Coronary artery (tissue), 2 donors: ENCODE data around the gene PINK1.
A peak's percentile ranks its signal among the peaks of the same experiment; 100 is the strongest.

ENCODE experiments used
- DNase-seq: peaks from one replicate; pipeline ENCODE4 v3.0.0-alpha.2; 2017; ENCODE audit warnings: low spot score
- H3K27ac ChIP-seq, 2 donors: fragments of 200-600 bp; sonication (generic); one replicate each; pipeline ENCODE4 v1.5.1; 2016 to 2019
- H3K4me3 ChIP-seq: fragments of 200-600 bp; sonication (generic); 2 replicates; pipeline ENCODE4 v1.5.1; 2016; ENCODE audit warnings: mild to moderate bottlenecking, moderate library complexity
- TF ChIP-seq, protein P1 (sequence below): fragments of 200-600 bp; sonication (generic); IDR thresholded peaks from one replicate; pipeline ENCODE4 v1.5.1; 2019; ENCODE audit warnings: antibody characterized with exemption

PINK1 gene

DNA sequence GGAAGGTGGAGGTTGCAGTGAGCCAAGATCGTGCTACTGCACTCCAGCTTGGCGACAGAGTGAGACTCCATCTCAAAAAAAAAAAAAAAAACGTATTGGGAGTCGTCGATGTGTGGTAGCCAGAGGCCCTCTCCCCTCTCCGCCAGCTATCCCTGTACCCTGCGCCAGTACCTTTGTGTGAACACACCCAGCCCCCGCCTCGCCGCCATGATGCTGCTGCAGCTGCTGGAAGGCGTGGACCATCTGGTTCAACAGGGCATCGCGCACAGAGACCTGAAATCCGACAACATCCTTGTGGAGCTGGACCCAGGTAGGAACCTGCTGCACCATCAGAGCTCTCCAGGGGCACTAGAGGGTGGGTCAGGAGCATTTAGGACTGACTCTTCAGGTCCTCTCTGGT is 12.2 kb downstream of the PINK1 start:
- H3K4me3 ChIP-seq = no peak overlapping the region
- DNase-seq = no peak
- TF ChIP-seq, protein P1, sequence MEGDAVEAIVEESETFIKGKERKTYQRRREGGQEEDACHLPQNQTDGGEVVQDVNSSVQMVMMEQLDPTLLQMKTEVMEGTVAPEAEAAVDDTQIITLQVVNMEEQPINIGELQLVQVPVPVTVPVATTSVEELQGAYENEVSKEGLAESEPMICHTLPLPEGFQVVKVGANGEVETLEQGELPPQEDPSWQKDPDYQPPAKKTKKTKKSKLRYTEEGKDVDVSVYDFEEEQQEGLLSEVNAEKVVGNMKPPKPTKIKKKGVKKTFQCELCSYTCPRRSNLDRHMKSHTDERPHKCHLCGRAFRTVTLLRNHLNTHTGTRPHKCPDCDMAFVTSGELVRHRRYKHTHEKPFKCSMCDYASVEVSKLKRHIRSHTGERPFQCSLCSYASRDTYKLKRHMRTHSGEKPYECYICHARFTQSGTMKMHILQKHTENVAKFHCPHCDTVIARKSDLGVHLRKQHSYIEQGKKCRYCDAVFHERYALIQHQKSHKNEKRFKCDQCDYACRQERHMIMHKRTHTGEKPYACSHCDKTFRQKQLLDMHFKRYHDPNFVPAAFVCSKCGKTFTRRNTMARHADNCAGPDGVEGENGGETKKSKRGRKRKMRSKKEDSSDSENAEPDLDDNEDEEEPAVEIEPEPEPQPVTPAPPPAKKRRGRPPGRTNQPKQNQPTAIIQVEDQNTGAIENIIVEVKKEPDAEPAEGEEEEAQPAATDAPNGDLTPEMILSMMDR = no peak
- H3K27ac ChIP-seq = no peak overlapping the region

DNA sequence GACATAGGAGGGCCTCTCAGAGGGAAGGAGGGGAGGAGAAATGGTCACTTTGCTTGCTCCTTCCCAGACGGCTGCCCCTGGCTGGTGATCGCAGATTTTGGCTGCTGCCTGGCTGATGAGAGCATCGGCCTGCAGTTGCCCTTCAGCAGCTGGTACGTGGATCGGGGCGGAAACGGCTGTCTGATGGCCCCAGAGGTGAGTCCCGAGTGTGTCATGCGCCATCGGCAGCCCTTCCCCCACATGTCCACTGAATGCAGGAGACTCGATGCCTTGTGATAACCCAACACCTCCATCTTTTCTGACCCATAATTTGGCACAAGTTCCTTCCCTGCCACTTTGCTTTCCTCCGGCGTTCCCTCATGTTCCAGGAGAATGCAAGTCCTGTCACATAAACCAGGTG is 15.2 kb downstream of the PINK1 start:
- no peak for DNase-seq
- Histone ChIP-seq H3K4me3 (no peak overlapping the region), H3K27ac (no peak overlapping the region)
- TF ChIP-seq, protein P1 = no peak

DNA sequence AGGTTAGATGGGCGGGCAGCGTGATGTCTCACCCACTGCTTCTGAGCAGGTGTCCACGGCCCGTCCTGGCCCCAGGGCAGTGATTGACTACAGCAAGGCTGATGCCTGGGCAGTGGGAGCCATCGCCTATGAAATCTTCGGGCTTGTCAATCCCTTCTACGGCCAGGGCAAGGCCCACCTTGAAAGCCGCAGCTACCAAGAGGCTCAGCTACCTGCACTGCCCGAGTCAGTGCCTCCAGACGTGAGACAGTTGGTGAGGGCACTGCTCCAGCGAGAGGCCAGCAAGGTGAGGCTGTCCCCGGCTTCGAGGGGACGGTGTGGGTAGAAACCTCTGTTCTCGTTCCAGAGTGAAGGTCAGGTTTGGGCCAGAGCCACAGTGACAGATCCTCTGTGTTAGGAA is 15.7 kb downstream of the PINK1 start:
- DNase-seq = no peak
- TF ChIP-seq, protein P1 = no peak
- Histone ChIP-seq H3K4me3 (no peak overlapping the region), H3K27ac (no peak overlapping the region)

DNA sequence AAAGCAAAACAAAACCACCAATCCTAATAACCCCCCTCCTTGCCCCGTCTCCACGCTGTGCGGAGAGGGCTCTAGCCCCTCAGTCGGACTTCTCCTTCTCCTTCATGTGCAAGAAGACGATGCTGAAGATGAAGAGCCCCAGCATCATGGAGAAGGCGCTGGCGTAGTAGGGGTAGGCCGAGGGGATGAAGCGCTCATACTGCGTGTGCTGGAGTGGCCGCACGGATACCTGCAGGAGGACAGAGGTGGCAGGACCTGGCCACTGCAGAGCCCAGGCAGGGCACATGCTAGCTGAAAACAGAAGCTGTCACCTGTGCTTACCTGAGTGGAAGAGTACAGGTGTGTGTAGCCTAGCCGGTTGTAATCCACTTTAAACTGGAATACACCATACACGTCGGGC is 19.0 kb downstream of the PINK1 start:
- no peak overlapping the region for H3K4me3 ChIP-seq
- DNase-seq = no peak
- TF ChIP-seq, protein P1 = no peak
- no peak overlapping the region for H3K27ac ChIP-seq

DNA sequence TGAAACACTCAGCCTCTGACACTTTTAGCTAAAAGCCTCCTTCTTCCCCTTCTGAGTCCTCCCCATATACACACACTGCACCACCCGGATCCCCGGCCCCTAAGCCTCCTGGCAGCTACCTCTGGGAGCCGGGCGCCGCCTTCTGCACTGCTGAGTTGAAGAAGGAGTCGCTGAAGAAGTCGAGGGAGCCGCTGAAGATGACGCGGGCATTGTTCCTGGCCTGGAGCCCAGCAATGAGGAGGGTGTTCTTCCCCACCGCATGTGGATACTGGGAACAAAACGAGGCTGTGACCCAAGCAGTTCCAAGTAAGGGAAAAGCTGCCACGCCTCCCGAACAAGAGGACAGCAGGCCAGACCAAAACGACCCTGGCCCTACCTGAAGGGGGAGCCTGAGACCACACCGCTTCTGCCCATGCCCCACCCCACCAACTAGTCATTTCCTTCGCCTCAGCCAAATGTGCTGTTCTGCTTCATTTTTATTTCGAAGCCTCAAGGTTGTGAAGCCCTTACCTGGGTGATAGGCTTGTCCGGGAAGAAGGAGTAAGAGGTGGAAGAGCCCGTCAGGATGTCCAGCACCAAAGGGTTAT is 20.9 kb downstream of the PINK1 start:
- TF ChIP-seq, protein P1 = no peak
- no peak overlapping the region for H3K4me3 ChIP-seq
- H3K27ac ChIP-seq = peak overlapping the region in 1 of 2 donors; percentile 7
- DNase-seq = no peak

DNA sequence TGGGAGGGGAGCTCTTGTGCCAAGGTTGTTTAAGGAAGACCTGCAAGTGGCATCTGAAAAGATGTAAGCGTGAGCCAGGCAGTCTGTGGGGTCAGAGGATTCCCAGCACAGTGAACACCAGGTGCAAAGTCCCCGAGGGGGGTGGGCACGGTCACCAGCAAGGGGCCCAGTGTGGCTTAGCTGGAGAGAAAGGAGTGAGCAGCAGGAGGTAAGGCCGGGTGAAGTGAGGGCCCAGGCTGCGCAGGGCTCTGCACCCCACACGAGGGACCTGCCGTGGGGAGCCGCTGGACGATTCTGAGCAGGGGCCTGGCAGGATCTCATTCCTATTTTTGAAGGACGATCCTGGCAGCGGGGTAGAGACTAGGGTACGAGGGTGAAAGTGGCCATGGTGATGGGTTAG is 23.8 kb downstream of the PINK1 start:
- Histone ChIP-seq H3K4me3 (no peak overlapping the region), H3K27ac (no peak overlapping the region)
- no peak for DNase-seq
- TF ChIP-seq, protein P1 = no peak

DNA sequence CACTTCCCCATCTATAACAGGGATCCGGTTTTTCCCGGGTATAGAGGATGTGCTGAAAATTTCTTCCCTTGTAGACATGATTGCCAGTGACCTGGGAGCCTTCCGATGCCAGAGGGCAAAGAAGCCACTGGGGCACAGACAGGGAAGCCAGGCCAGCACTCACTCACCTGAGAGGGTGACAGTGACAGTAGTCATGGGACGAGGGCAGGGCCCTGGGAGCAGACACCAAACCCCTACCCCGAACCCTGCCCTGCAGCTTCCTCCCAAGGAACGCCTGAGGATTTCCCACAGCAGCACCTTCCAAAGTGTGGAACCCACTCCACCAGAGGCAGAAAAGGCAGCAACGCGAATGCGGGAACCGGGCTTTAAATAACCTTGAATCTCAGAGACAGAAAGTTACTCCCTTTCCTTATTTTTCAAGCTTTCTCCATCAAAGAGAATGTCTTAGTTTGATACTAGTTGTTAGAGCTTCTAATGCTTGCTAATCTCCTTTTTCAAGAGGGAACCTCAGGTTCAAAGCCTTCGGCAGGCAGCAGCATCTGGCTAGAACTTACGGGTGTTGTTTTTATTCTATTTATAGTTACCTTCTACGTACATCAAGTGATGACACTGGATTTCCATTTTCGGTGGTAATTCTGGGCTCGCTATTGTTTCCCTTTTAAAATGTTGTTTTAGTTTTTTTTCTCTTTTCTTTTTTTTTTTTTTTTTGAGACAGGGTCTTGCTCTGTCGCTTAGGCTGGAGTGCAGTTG is 25.1 kb downstream of the PINK1 start:
- Histone ChIP-seq H3K27ac (no peak overlapping the region), H3K4me3 (no peak overlapping the region)
- TF ChIP-seq, protein P1 = no peak

More for the DNA sequence above, 25.1 kb downstream of the PINK1 start:
- DNase-seq = no peak
